Measurements from ENCODE around the gene PRLR.
"Not testable (repeated sequence)": the region's sequence is repeated elsewhere in the genome, so short reads cannot be mapped to it uniquely, and the experiment has no call there.

The PRLR gene

GRCh38 chr5:35067985-35068384 lies 162.3 kb downstream of the PRLR start:
- no peak for DNase-seq

DNA sequence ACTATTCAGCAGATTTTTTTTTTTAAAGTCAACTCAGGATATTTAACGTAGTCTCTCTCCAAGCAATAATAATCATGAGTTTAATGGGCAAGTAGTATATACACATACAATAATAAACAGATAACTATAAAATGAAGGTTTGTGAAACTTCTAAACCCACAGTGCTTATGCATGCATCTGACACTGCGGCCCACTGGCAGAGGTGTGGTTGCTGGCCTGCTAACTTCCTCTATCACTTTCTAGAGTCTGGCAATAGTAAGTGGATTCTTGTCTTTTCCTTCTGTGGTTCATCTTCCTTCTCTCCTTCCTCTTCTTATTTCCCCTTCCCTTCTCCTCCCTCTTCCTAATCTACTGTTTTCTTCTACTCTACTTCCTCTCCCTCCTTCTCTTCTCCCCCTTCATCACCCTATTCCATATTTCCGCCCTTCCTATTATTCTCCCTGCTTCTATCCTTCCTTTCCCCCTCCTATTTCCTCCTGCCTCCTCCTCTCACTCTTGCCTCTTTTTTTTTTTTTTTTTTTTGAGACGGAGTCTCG lies 164.0 kb downstream of the PRLR start:
- DNase-seq: no peak

GRCh38 chr5:35063414-35063813 lies 166.9 kb downstream of the PRLR start:
- no peak for DNase-seq

DNA sequence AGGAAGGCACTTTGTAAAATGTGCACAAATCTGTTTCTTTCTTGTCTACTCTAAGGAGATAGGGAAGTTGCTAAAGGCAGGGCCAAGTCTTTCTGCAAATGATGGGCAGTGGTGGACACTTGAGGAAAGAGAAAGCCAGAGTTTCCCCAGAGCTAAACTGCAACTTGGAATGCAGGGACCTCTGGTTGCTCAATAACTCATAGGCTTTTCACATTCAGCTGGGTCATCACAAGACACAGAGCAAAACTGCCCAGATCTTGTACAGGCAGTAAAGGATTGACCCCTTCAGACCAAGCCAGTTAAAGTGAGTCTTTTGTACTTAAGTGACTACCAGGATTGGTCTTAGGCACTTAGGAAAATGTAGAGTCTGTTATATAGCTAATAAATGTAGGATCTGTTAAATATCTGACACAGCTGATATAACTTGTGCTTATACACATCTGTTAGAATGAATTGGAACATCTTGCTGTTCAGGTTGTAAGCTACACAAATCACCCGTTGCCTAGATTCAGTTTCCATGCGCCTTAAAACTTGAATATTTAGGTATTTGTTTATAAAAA lies 169.0 kb downstream of the PRLR start:
- DNase-seq: no peak

GRCh38 chr5:35060236-35060635 lies 170.1 kb downstream of the PRLR start:
- DNase-seq: no peak

GRCh38 chr5:35059251-35059650 lies 171.0 kb downstream of the PRLR start:
- no peak for DNase-seq

- no peak for DNase-seq
Measured at GRCh38 chr5:35058374-35058788, 171.9 kb downstream of the PRLR start.

DNA sequence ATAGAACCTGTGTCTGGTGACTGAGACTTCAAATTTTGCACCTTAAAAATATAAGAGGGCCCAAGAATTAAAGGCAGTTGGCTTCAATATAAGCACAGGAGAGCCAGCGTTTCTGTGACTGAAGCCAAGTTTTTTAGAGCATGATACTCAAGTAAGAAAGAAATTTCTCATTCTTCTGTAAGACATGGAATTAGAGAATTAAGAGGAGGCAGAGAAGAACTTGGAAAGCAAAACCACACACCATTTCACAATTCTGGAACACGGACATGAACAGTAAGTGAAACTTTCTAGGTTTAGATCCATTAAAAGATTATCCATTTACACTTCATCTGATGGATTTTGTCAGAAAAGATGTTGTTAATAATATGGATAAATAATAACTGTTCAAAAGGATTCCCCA lies 173.6 kb downstream of the PRLR start:
- DNase-seq: no peak

DNA sequence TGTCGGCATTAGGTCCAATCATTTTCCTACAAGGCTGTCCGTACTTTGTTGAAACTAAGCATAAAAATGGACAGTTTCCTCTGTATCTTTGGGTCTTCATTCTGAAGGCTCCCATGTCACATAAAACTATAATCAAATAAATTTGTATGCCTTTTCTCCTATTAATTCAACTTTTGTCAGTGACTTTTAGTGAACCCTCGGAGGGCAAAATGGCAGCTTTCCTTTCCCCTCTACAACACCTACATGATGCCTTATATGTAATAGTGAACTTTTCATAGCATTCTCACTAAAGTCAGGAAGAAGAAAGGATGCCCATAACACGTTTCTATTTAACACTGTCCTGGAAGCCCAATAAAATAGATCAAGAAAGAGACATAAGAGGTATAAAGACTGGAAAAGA lies 177.4 kb downstream of the PRLR start:
- DNase-seq: no peak

- DNase-seq: no peak
Measured at GRCh38 chr5:35050541-35051126, 179.7 kb downstream of the PRLR start.

GRCh38 chr5:35048910-35049309 lies 181.4 kb downstream of the PRLR start:
- no peak for DNase-seq

DNA sequence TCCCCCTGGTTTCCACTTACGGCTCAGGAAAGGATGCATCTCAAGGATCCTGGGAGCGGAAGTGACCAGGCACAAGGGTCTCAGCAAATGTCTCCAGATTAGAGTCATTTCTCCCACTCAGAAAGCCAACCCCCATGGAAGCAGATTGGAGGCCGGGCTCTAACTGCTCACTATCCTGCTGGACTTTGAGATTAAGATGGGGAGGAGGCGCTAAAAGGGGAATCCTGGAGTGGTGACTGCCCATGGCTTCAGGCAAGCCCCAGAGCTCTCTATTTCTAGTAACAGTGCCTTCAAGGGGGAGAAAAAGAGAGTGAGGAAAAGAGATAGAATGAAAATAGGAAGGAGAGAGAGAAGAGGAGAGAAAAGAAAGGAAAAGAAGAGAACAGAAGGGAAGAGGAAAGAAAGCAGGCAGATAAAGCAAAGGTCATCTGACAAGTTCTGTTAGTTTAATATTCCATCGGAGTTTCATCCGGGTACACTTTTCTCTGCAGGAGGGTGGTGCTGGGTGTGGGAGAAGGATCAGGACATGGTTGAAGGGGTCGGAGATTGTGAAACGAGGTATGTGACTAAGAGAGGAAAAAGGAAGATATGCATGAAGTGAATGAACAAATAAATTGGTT lies 182.4 kb downstream of the PRLR start, which contains the start of gene AGXT2:
TSS of gene AGXT2 (minus strand) at position 165 of the 620 bp plus-strand sequence. CDS start at position 108, 57 bp downstream.
- DNase-seq: no peak

DNA sequence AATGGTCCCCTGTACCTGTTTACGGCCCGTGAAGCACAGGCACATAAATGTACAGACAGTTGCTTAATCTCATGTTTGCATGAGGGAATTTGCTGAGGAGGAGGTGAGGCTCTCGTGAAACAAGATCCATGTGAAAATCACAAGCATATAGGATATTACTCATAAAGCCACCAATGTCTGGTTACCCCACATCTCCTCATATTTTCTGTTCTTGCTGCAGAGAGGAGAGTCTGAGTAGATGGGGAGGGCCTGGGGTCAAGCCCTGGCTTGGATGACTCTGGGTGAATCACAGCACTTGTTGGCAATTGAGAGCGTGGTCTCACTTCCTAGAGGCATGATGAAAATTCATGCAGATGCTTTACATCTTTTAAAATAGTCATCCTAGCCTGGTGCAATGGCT lies 183.5 kb downstream of the PRLR start:
- no peak for DNase-seq

DNA sequence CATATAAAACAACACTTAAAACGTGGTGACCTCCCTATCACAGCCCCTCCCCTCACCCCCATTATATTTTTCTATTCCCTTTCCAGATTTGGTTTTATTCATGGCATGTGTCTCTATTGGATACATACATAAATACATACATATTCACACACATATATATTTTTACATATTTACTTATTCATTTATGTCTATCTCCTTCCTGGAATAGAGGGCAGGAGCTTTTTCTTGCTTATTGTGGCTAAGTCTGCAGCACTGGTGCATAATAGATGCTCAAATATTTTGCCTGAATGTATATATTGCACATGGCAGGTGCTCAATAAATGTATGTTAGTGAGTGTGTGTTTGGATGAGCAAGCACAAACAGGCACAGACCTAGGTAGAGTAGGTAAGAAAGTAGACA lies 185.0 kb downstream of the PRLR start:
- no peak for DNase-seq

DNA sequence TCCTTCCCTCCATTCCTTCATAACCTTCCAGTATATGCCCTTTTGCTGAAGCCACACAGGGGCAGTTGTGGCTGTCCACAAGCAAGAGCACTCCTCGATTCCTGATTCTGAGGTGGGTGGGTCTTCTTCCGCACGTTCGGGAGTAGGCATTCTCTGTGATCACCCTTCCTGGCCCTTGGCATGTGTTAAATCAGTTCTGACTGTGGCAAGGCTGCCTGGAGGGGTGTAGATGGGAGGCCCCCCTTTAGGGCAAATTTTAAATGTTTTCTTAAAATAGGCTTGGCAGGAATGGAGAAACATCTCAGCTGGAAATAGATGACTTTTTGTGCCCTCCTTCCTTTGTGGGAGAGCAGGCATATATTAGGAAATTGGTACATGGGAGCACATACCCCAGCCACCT lies 185.6 kb downstream of the PRLR start:
- DNase-seq: no peak

DNA sequence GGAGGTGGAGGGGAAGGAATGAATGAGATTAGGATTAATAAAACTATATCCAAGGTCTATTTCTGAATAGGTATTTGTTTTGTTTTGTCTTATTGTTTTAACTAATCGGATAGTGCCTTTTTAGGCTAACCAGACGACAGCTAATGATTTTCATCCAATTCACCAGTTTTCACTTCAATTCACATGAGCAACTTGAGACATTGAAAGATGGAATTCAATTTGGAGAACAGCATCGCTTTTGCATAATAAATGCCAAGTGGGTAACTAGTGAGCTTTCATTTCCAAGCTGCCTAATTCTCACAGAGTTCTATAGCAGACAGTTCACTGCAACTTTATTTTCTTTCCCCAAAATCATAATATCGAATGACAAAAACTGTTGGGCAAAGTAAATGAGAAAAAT lies 187.5 kb downstream of the PRLR start:
- no peak for DNase-seq

GRCh38 chr5:35041261-35041660 lies 189.0 kb downstream of the PRLR start:
- DNase-seq: no peak

DNA sequence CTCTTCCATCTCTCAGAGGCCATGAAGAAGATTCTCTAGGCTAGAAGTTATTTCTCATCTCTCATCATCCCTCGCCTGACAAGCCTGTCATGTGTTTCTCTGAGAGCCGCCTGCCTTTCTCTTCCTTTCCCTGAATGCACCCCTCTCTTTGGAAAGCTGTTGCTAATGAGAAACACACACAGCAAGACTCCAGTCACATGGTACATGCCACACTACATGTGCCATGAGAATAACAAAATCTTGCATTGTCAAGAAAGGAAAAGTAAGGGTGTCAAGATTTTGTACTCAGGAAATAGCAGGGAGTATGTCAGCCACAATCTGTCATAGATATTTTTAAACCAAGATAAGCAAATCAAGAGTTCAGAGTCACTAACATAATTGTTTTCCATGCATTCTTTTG lies 191.4 kb downstream of the PRLR start:
- DNase-seq: no peak

DNA sequence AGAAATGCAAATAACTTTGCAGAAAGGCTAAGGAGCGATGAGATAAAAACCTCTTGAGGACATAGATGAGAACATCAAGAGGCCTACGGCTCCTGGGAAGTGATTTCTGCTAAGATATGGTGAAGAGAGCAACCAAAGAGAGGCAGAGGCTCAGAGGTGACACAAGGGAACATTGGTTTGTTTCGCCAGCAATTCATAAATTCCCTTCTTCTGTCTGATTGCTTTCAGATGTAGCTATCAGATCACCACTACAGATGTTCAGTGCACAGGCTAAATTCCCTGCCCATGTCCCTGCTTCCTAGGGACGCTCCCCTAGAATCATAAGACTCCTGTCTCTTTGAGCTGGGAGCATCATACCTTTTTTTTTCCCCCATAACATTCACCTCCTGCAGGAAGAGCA lies 193.8 kb downstream of the PRLR start:
- no peak for DNase-seq

GRCh38 chr5:35035929-35036328 lies 194.4 kb downstream of the PRLR start:
- DNase-seq: not testable (repeated sequence)

DNA sequence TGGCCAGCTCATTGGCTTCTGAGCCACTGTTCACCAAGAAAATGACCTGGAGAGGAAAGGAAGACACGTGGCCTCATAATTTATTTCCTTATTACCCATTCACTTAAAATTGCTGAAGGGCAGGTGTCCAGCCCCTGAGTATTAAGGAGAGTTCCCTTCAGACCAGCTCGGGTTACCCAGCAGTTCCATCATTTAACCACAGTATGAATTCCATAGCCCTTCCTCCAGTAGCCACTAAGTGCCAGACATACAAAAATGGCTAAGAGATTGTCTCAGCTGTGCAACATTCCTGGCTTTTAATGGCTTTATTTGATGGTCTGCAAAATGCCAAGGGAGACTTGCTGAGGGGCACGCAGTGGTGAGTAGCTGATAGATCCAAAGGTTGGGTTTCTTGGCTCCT lies 195.0 kb downstream of the PRLR start:
- DNase-seq: no peak

GRCh38 chr5:35032356-35032755 lies 197.9 kb downstream of the PRLR start:
- no peak for DNase-seq

DNA sequence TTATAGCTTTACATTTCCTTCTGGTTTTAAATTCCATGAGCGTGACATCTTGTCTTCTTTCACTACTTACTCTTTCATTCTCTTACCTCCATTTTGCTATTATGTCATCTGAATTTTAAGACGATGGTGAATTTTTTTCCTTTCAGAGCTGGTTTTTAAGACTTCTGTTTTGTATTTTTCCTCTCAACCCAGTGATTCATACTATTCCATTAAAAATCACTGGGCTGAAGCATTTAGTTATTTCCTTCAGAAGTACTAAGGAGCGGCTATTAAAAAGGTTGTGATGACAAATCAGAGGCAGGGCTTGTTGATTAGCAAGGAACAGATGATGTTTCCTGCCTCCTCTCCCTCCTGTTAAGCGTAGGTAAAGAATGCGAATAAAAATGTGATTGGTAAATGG lies 199.0 kb downstream of the PRLR start:
- no peak for DNase-seq

DNA sequence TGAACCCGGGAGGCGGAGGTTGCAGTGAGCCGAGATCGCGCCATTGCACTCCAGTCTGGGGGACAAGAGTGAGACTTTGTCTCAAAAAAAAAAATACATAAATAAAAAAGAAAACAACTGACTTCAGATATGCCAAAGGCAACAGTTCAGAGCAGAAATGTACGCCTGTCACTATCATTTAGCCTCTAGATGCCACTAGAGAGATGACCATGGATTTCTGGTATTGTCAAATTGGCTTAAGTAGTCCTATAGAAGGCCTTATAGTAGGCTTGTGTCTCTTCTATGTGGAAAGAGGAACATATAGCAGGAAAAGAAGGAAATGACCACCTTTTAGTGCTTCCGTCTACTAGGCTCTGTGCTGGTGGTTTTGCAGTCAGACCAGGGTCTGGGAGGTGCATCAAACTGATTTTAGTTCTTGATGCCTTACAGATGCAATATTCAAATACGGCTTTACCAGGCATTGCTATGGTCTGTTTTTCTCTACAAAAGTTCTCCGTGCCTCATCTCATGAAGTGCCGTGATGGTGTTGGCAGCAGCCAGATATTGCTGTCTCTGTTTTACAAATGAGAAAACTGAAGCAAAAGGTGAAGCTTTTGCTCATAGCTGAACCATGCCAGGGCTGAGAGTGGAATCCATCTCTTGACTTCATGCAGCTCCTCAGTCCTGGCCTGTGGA lies 199.7 kb downstream of the PRLR start:
- DNase-seq: no peak
